Gastrocnemius medialis (tissue), 4 donors: ENCODE data around the gene GPR22. TPM values are rescaled to one million over a fixed set of nuclear protein-coding genes. Genes with fewer than 3 reads are reported as not detected.

Experiments
- ATAC-seq, 2 donors: fragments of 150-250 bp; one replicate each; pipeline ENCODE4 v1.9.1; 2016
- DNase-seq, 2 donors: peaks; one replicate each; pipeline ENCODE4 v3.0.0-alpha.2; 2019
- H3K27ac ChIP-seq, 4 donors: fragments of 200-600 bp; sonication (generic); 1 replicate in 1 of 4; 2 replicates in 3 of 4; pipeline ENCODE4 v1.5.1; 2016 to 2018; ENCODE audit warnings: mild to moderate bottlenecking in 2 of 4, moderate library complexity in 1 of 4
- H3K27me3 ChIP-seq, 3 donors: fragments of 200-600 bp; sonication (generic) in 2 of 3; 1 replicate in 1 of 3; 2 replicates in 2 of 3; pipeline versions ENCODE4 v1.5.1 to v1.6.0; 2016 to 2019; ENCODE audit warnings: mild to moderate bottlenecking in 1 of 3, moderate library complexity in 1 of 3
- H3K36me3 ChIP-seq, 2 donors: fragments of 200-600 bp; sonication (generic) in 1 of 2; one replicate each; pipeline ENCODE4 v1.5.1; 2017 to 2018
- H3K4me1 ChIP-seq, 2 donors: fragments of 200-600 bp; sonication (generic) in 1 of 2; one replicate each; pipeline ENCODE4 v1.5.1; 2016 to 2017; ENCODE audit warnings: mild to moderate bottlenecking in 2 of 2
- H3K4me3 ChIP-seq, 4 donors: fragments of 200-600 bp; sonication (generic) in 3 of 4; 1 replicate in 1 of 4; 2 replicates in 3 of 4; pipeline ENCODE4 v1.5.1; 2016 to 2019; ENCODE audit warnings: mild to moderate bottlenecking in 2 of 4
- H3K9me3 ChIP-seq, 3 donors: fragments of 200-600 bp; sonication (generic) in 2 of 3; 1 replicate in 1 of 3; 2 replicates in 2 of 3; pipeline ENCODE4 v1.5.1; 2016 to 2019
- POLR2A ChIP-seq, 2 donors: fragments of 450-650 bp; IDR thresholded peaks; one replicate each; pipeline ENCODE4 v1.6.1; 2017; ENCODE audit warnings: antibody characterized with exemption in 2 of 2, mild to moderate bottlenecking in 2 of 2, moderate library complexity in 2 of 2
- in situ Hi-C, 4 donors: fragments of 200-750 bp; cut with MboI; loops; one replicate each; pipeline versions ENCODE4 v1.15.0 to v1.8.0; 2017; ENCODE audit warnings: low sequenced_read_pairs in 4 of 4
- intact Hi-C: fragments of 100-400 bp; cut with DNase I; formaldehyde crosslinking; loops from one replicate; pipeline ENCODE4 v1.15.1; 2023; ENCODE audit warnings: low total_unique reads
- total RNA-seq, 4 donors: library from RNA; depleted of rRNA; stranded (reverse); fragments of >200 nt; gene quantifications; one replicate each; pipeline versions ENCODE4 v1.1.0 to v1.2.3, GENCODE V29; 2016
- TF ChIP-seq, protein P1 (sequence below), 5 experiments: fragments of 450-650 bp in 3 of 5; fragments of 200-600 bp in 2 of 5; sonication (generic) in 2 of 5; IDR thresholded peaks in 4 of 5; conservative IDR thresholded peaks in 1 of 5; 1 replicate in 4 of 5; 2 replicates in 1 of 5; pipeline ENCODE4 v1.5.1; 2016 to 2019; ENCODE audit warnings: antibody characterized with exemption in 5 of 5, mild to moderate bottlenecking in 3 of 5, moderate library complexity in 3 of 5

GPR22 gene
- total RNA-seq, 4 donors from 2014 or later, result not detected

DNA sequence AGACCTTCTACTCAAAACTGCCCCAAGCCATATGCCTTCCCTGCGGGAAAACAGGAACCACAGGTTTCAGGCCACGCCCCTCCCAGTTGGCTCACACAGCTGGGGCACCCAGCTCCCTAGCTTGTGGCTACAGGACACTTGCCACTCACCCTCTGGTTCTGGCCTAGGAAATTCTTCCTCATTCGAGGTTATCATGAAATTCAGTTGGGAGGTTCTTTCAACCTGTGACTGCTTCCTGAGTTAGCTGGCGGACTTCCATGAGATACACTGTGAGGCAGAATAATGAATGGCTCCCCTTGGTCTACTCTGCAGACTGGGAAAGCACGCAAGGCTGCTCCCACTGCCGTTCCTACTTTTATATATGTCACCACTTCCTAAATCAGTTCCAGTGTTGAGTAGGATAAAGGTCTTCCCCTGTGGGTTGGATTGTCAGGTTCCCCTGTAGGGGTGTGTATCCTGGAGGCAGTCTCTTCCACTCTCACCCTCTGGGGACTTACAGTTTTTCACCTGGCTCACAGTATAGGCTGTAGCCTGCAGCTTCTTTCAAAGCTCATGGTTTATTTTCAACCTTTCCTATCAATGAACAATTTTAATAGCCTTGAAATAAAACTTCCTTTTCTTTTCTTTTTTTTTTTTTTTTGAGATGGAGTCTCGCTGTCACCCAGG, 37.0 kb downstream of the GPR22 start:
- in situ Hi-C loops, result no loop called here
- Histone ChIP-seq H3K27ac (no peak overlapping the region), H3K9me3 (no peaks in the 10 kb centered on the region), H3K4me1 (peaks cover 8 to 11% of the 10 kb centered on the region in 2 donors), H3K27me3 (no peaks in the 10 kb centered on the region), H3K36me3 (no peaks in the 10 kb centered on the region), H3K4me3 (no peak overlapping the region)
- DNase-seq, result no peak
- ATAC-seq, result no peak
- TF ChIP-seq, protein P1, sequence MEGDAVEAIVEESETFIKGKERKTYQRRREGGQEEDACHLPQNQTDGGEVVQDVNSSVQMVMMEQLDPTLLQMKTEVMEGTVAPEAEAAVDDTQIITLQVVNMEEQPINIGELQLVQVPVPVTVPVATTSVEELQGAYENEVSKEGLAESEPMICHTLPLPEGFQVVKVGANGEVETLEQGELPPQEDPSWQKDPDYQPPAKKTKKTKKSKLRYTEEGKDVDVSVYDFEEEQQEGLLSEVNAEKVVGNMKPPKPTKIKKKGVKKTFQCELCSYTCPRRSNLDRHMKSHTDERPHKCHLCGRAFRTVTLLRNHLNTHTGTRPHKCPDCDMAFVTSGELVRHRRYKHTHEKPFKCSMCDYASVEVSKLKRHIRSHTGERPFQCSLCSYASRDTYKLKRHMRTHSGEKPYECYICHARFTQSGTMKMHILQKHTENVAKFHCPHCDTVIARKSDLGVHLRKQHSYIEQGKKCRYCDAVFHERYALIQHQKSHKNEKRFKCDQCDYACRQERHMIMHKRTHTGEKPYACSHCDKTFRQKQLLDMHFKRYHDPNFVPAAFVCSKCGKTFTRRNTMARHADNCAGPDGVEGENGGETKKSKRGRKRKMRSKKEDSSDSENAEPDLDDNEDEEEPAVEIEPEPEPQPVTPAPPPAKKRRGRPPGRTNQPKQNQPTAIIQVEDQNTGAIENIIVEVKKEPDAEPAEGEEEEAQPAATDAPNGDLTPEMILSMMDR (IDR thresholded peaks at IDR 0.05 in 4 of 5, conservative IDR thresholded peaks at IDR 0.05 in 1 of 5), result no peak
- no peak for TF ChIP-seq POLR2A (IDR thresholded peaks at IDR 0.05)
- intact Hi-C loops, result no loop called here

Other genes with a start within 250 kb of the GPR22 start
- gene COG5, start 93.9 kb downstream of the GPR22 start, total RNA-seq, result 10 to 100 TPM; 20.8 to 49.7 (median 25.7) TPM
- gene DUS4L, start 93.9 kb downstream of the GPR22 start, total RNA-seq, result 1 to 10 TPM; 3.1 to 5.8 (median 3.6) TPM
- 100 to 1,000 TPM; 125 to 152 (median 129) TPM for gene BCAP29, start 110.2 kb downstream of the GPR22 start, total RNA-seq
- 1 to 10 TPM in 1 of 4 donors, under 1 TPM in 2, not detected in 1; 0.09 to 2.5 (median 0.20) TPM for gene SLC26A4, start 190.8 kb downstream of the GPR22 start, total RNA-seq